CD14-positive monocyte (primary cell): ENCODE data around the gene APLF. TPM values are rescaled to one million over a fixed set of nuclear protein-coding genes. Genes with fewer than 3 reads are reported as not detected.

Experiments
- DNase-seq, 3 donors: peaks; one replicate each; pipeline ENCODE4 v3.0.0-alpha.2; 2011 to 2022
- H2AFZ ChIP-seq: 2 replicates; pipeline ENCODE4 v1.6.0; 2012; ENCODE audit warnings: mild to moderate bottlenecking, low read depth, low read length, inconsistent platforms; ENCODE audit not compliant: insufficient read depth, poor library complexity, severe bottlenecking
- H3K27ac ChIP-seq, 2 donors: 1 replicate in 1 of 2; 2 replicates in 1 of 2; pipeline ENCODE4 v1.5.1; 2012 to 2013; ENCODE audit warnings: low read length in 2 of 2, control low read depth in 1 of 2, inconsistent platforms in 1 of 2, low read depth in 1 of 2, mild to moderate bottlenecking in 1 of 2
- H3K27me3 ChIP-seq, 2 donors: one replicate each; pipeline versions ENCODE4 v1.6.0 to v1.6.1; 2011 to 2013; ENCODE audit warnings: low read length in 2 of 2; ENCODE audit not compliant: control insufficient read depth in 2 of 2, insufficient read depth in 2 of 2
- H3K36me3 ChIP-seq, 2 donors: replicated peaks in 1 of 2; 1 replicate in 1 of 2; 2 replicates in 1 of 2; pipeline versions ENCODE4 v1.5.1 to v1.6.1; 2012 to 2013; ENCODE audit warnings: low read length in 2 of 2, control low read depth in 1 of 2, inconsistent platforms in 1 of 2, mild to moderate bottlenecking in 1 of 2; ENCODE audit not compliant: insufficient read depth in 2 of 2, control insufficient read depth in 1 of 2
- H3K4me1 ChIP-seq, 2 donors: 1 replicate in 1 of 2; 2 replicates in 1 of 2; pipeline versions ENCODE4 v1.5.1 to v1.6.1; 2012 to 2013; ENCODE audit warnings: low read length in 2 of 2, control low read depth in 1 of 2, inconsistent platforms in 1 of 2, mild to moderate bottlenecking in 1 of 2, moderate library complexity in 1 of 2; ENCODE audit not compliant: insufficient read depth in 2 of 2, control insufficient read depth in 1 of 2
- H3K4me2 ChIP-seq: replicated peaks from 2 replicates; pipeline ENCODE3; 2012; ENCODE audit warnings: low read length, moderate library complexity, mild to moderate bottlenecking; ENCODE audit not compliant: poor library complexity, severe bottlenecking; ENCODE audit errors: extremely low read depth
- H3K4me3 ChIP-seq, 3 experiments: fragments of 200-600 bp in 1 of 3; sonication (generic) in 1 of 3; replicated peaks in 1 of 3; 1 replicate in 2 of 3; 2 replicates in 1 of 3; pipeline ENCODE4 v1.5.1; 2011 to 2013; ENCODE audit warnings: low read length in 3 of 3, mild to moderate bottlenecking in 3 of 3, control low read depth in 2 of 3, low read depth in 2 of 3, inconsistent platforms in 1 of 3, moderate library complexity in 1 of 3
- H3K79me2 ChIP-seq: 2 replicates; pipeline ENCODE4 v1.6.0; 2012; ENCODE audit warnings: mild to moderate bottlenecking, control low read depth, inconsistent platforms, low read length, moderate library complexity; ENCODE audit not compliant: insufficient read depth
- H3K9ac ChIP-seq: 2 replicates; pipeline ENCODE4 v1.6.0; 2017; ENCODE audit warnings: low read length, mild to moderate bottlenecking; ENCODE audit not compliant: insufficient read depth, poor library complexity, severe bottlenecking
- H3K9me3 ChIP-seq, 2 donors: replicated peaks in 1 of 2; 1 replicate in 1 of 2; 2 replicates in 1 of 2; pipeline versions ENCODE4 v1.5.1 to v1.6.1; 2012 to 2013; ENCODE audit warnings: low read length in 2 of 2, control low read depth in 1 of 2; ENCODE audit not compliant: control insufficient read depth in 1 of 2, insufficient read depth in 1 of 2
- H4K20me1 ChIP-seq: 2 replicates; pipeline ENCODE4 v1.6.0; 2012; ENCODE audit warnings: mild to moderate bottlenecking, low read length, control low read depth, moderate library complexity; ENCODE audit not compliant: insufficient read depth
- H3K27ac Mint-ChIP-seq, 7 donors: one replicate each; pipeline ENCODE4 v1.8.0; 2020; ENCODE audit warnings: mild to moderate bottlenecking in 7 of 7, mixed read lengths in 7 of 7, moderate library complexity in 6 of 7, inconsistent platforms in 2 of 7
- H3K27me3 Mint-ChIP-seq, 3 donors: one replicate each; pipeline ENCODE4 v1.8.0; 2021 to 2022; ENCODE audit warnings: low read depth in 3 of 3, mild to moderate bottlenecking in 3 of 3, mixed read lengths in 3 of 3, moderate library complexity in 3 of 3, inconsistent platforms in 1 of 3
- H3K36me3 Mint-ChIP-seq, 2 donors: one replicate each; pipeline ENCODE4 v1.8.0; 2020; ENCODE audit warnings: mixed read lengths in 2 of 2, inconsistent platforms in 1 of 2, mild to moderate bottlenecking in 1 of 2
- H3K4me1 Mint-ChIP-seq: one replicate; pipeline ENCODE4 v1.8.0; 2020; ENCODE audit warnings: mild to moderate bottlenecking, mixed read lengths
- H3K4me3 Mint-ChIP-seq, 2 donors: one replicate each; pipeline ENCODE4 v1.8.0; 2020; ENCODE audit warnings: mild to moderate bottlenecking in 2 of 2, mixed read lengths in 2 of 2, moderate library complexity in 1 of 2
- H3K9me3 Mint-ChIP-seq, 7 donors: one replicate each; pipeline ENCODE4 v1.8.0; 2020 to 2022; ENCODE audit warnings: mixed read lengths in 7 of 7, mild to moderate bottlenecking in 6 of 7, moderate library complexity in 6 of 7, inconsistent platforms in 2 of 7
- CTCF ChIP-seq: fragments of 200-600 bp; IDR thresholded peaks from one replicate; pipeline ENCODE4 v1.8.0; 2022; ENCODE audit warnings: antibody characterized with exemption, mild to moderate bottlenecking
- WGBS: methylation state at CpG from one replicate; pipeline ENCODE4 v1.1.5; 2013; ENCODE audit warnings: missing lambda C conversion rate; ENCODE audit not compliant: insufficient coverage; 5-methylcytosine and 5-hydroxymethylcytosine counted together
- intact Hi-C, 2 donors: fragments of 100-400 bp; cut with micrococcal nuclease; formaldehyde crosslinking; loops; one replicate each; pipeline versions ENCODE4 v1.15.0 to v1.15.1; 2023
- polyA plus RNA-seq, 3 donors: library from polyadenylated mRNA; depleted of rRNA in 1 of 3; unstranded in 2 of 3; stranded (reverse) in 1 of 3; fragments of 300-500 nt in 2 of 3; fragments of >200 nt in 1 of 3; fragmentation: Illumina TruSeq in 2 of 3; gene quantifications; 1 replicate in 2 of 3; 2 replicates in 1 of 3; pipeline ENCODE4 v1.2.3, GENCODE V29; 2012 to 2021

Gene APLF
- polyA plus RNA-seq, 3 donors: 0.77 to 1.8 (median 1.2) TPM

GRCh38 chr2:68418419-68418818, 49.0 kb upstream of the APLF start:
- DNase-seq: no peak
- peak overlapping the region in 2 of 7 donors; percentile 31 to 85 for H3K27ac Mint-ChIP-seq
- H3K4me2 ChIP-seq: no peak overlapping the region
- peaks cover 0 to 2% (median 0%) of the 10 kb centered on the region in 3 donors for H3K27me3 Mint-ChIP-seq
- H3K9me3 Mint-ChIP-seq: peaks cover 0 to 3% (median 0%) of the 10 kb centered on the region in 7 donors
- H3K4me3 Mint-ChIP-seq: no peak overlapping the region
- no peaks in the 10 kb centered on the region for H3K9me3 ChIP-seq
- H3K27me3 ChIP-seq: no peaks in the 10 kb centered on the region
- H3K36me3 ChIP-seq: no peaks in the 10 kb centered on the region
- H3K4me1 Mint-ChIP-seq: peaks cover 46% of the 10 kb centered on the region
- H3K79me2 ChIP-seq: no peaks in the 10 kb centered on the region
- no CpG with 5 or more reads among the region's 1 CpG for WGBS
- H3K4me1 ChIP-seq: peaks cover 33 to 37% of the 10 kb centered on the region in 2 donors
- H2AFZ ChIP-seq: no peak overlapping the region
- no peaks in the 10 kb centered on the region for H4K20me1 ChIP-seq
- H3K27ac ChIP-seq: no peak overlapping the region
- peaks cover 0 to 3% of the 10 kb centered on the region in 2 donors for H3K36me3 Mint-ChIP-seq
- intact Hi-C loops: no loop called here
- H3K4me3 ChIP-seq: no peak overlapping the region
- no peak overlapping the region for H3K9ac ChIP-seq
- no peak for TF ChIP-seq CTCF

GRCh38 chr2:68418855-68419254, 48.5 kb upstream of the APLF start:
- H3K9me3 Mint-ChIP-seq: peaks cover 0 to 3% (median 0%) of the 10 kb centered on the region in 7 donors
- H3K4me3 ChIP-seq: no peak overlapping the region
- no peaks in the 10 kb centered on the region for H3K9me3 ChIP-seq
- TF ChIP-seq CTCF: no peak
- no peaks in the 10 kb centered on the region for H3K27me3 ChIP-seq
- H3K79me2 ChIP-seq: no peaks in the 10 kb centered on the region
- H3K4me2 ChIP-seq: no peak overlapping the region
- intact Hi-C loops: no loop called here
- 83% methylated on average over 3 of the region's 3 CpGs for WGBS
- no peak overlapping the region for H3K4me3 Mint-ChIP-seq
- H3K36me3 ChIP-seq: no peaks in the 10 kb centered on the region
- peaks cover 0 to 2% (median 0%) of the 10 kb centered on the region in 3 donors for H3K27me3 Mint-ChIP-seq
- peaks cover 45% of the 10 kb centered on the region for H3K4me1 Mint-ChIP-seq
- no peaks in the 10 kb centered on the region for H4K20me1 ChIP-seq
- peaks cover 37 to 41% of the 10 kb centered on the region in 2 donors for H3K4me1 ChIP-seq
- DNase-seq: no peak
- H2AFZ ChIP-seq: no peak overlapping the region
- no peak overlapping the region for H3K27ac ChIP-seq
- no peak overlapping the region for H3K9ac ChIP-seq
- peak overlapping the region in 2 of 7 donors; percentile 31 to 45 for H3K27ac Mint-ChIP-seq
- peaks cover 0 to 3% of the 10 kb centered on the region in 2 donors for H3K36me3 Mint-ChIP-seq
